ENCODE data around the gene UCHL1.
"Not testable (repeated sequence)": the region's sequence is repeated elsewhere in the genome, so short reads cannot be mapped to it uniquely, and the experiment has no call there.

UCHL1 gene

DNA sequence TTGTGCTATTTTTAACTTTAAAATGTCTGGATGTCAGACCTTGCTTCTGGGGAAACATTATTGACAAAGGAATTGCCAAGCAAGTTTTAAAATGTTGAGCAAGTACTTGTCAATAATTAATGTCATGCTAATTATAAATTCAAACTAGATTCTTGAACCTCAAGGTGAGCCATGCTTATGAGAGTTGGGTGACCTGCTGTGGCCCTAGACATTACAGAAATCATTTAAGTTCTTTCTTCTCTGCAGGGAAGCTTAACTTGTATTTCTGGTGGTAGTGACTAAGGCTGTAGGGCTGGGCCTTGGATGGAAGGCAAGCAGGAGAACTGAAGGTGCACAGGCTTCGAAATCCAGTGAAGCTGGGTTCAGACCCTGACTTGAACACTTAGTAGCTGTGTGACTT, 14.8 kb upstream of the UCHL1 start:
- no peak for DNase-seq

- DNase-seq = no peak
These were observed 10.7 kb upstream of the UCHL1 start for GRCh38 chr4:41245983-41246382.

DNA sequence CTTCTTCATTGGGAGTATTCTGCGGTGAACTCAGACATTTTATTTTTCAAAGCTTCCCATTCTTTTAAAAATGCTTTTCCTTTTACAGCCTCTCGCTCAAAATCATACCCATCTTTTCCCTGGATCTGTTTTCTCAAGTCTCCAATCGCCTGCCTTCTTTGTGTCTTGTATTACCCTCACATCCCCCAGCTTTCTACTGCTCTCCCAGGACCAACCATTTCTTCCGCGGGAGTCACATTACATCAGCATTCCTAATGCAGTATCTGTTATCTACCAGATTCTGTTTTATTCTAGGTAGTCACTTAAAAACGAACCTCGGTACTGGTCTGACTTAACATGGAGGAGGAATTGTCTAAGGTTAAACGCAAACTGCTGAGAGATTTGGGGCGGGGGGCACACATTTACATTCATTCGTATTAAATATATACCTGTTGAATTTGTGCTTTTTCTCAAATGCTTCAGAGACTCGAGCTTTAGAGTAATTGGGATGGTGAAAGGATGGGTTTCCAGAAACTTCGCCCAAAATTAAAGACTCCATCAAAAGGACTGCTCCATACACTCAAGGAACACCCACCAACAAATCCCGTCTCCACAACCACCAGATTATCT, 493 bp upstream of the UCHL1 start:
- DNase-seq = no peak

DNA sequence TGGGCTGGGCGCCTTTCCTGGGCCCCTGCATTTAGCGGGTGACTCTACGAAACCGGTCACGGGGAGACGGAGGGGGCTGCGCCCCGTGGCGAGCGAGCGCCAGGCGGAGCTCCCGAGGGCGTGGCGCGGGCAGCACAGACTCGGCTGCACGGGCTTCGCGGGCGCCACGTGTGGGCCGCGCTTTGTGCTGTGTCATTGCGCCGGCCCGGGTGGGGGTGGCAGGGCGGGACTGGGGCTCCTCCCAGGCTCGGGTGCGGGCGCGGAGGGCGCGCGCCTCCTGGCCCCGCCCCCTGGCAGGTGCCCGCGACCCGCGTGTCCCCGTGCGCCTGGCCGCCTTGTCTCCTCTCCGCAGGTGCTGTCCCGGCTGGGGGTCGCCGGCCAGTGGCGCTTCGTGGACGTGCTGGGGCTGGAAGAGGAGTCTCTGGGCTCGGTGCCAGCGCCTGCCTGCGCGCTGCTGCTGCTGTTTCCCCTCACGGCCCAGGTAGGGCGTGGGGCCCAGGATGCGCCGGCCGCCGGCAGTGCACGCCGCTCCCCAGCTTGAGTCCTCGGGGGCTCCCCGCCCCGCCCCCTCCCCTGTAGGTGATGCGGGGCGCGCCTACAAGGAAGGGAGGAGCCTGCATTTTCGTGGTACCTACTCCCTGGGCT, 651 bp downstream of the UCHL1 start:
- DNase-seq = no peak

DNA sequence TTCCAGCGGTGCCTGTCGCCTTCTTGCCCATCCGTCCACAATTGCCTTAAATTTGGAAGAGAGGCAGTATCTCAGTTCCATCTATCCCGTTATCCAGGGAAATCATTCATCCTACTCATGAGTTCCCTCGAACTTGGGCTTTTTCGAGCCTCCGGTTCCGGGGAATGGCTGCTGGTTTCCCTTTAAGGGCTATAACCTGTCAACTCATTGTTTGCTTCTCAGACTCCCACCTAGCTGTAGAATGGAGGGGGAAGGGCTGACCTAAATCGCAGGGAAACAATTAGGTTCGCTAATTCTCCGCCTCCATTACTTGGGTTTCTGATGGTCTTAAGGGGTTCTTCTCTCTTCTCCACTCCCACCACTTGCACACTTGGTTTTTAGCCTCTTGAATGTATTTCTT, 1.2 kb downstream of the UCHL1 start:
- DNase-seq = no peak

GRCh38 chr4:41258783-41259182, 2.1 kb downstream of the UCHL1 start:
- no peak for DNase-seq

- no peak for DNase-seq
These were observed 3.5 kb downstream of the UCHL1 start for GRCh38 chr4:41260116-41260733.

- no peak for DNase-seq
These were observed 5.5 kb downstream of the UCHL1 start for GRCh38 chr4:41262198-41262597.

DNA sequence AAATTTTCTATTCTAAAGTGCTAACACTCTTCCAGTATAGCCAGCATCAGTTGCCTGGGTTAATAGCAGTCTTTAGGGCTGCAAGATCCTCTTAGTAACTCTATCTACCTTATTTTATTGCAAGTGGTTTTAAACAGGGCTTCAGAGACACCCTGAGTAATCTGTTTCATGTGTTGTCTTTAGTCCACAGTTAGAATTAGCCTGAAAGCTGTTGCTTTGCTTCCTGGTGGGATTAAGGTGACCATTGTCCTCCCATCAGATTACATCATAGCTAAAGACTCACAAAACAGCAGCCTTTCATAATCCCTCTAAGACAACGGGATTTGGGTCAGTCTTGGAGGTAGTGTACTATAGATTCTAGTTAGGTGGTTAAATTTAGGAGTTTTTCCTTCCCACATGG, 7.5 kb downstream of the UCHL1 start:
- no peak for DNase-seq

- no peak for DNase-seq
These were observed 11.3 kb downstream of the UCHL1 start for GRCh38 chr4:41267997-41268396.

- DNase-seq = no peak
These were observed 12.2 kb downstream of the UCHL1 start for GRCh38 chr4:41268721-41269517.

DNA sequence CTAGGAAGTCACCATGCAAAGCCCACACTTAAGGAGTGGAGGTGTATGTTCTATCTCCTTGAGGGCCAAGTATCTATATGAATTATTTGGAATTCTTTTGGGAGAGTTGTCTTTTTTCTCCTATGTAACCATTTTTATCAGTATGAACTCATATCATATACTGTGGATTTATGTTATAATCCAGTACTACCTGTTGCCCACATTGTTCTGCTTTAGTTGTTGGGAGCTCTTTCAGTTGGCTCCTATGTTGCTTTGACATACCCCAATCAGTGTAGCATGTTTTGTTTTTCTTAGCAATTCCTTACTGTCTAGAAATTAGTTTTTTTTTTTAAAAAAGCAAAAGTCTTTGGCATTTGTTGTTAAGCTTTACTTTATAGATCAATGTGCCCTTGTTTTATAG, 13.0 kb downstream of the UCHL1 start:
- DNase-seq = no peak

DNA sequence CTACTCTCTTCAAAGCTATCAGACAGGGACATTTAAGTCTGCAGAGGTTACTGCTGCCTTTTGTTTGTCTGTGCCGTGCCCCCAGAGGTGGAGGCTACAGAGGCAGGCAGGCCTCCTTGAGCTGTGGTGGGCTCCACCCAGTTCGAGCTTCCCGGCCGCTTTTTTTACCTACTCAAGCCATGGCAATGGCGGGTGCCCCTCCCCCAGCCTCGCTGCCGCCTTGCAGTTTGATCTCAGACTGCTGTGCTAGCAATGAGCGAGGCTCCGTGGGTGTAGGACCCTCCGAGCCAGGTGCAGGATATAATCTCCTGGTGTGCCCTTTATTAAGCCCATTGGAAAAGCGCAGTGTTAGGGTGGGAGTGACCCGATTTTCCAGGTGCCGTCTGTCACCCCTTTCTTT, 19.2 kb downstream of the UCHL1 start:
- not testable (repeated sequence) for DNase-seq

DNA sequence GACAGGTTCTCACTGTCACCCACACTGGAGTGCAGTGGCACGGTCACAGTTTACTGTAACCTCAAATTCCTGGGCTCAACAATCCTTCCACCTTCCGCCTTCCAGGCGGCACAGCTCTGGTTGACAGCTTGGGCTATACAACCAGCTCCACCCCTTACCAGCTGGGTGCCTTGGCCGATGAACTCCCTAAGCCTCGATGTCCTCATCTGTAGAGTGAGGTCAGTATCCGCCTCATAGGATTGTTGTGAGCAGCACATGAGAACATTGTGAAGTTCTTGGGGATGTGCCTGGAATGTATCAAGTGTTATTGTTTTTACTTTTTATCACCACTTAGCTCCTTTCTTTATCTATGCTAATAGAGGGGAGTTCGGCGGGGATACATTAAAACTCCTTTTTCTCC, 23.3 kb downstream of the UCHL1 start:
- DNase-seq = no peak

DNA sequence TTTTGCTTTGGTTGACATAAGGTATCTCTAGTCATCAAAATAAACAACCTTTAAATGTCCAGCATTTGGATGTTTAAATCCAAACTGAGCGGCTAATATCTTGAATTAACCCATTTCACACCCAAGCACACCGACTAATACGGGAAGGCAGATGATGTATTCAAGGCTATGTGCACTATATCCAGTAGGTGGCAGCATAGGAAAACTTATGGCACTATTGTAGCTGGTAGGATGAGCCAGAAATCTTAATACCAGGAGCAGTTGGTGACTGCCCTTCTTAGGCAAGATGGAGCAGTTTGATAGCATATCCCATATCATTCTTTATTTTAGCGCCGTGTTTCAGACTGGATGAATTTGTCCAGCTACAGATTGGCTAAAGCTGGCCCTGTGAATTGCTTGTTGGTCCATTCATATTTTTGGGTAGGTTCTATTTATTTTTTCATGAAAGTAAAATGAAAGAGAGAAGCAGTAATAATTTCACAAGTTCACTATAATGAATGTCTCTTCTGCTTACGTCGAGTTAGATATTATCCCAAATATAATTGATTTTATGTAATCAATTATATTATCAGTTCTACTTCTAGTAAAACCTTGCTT, 24.4 kb downstream of the UCHL1 start:
- DNase-seq = no peak

GRCh38 chr4:41282366-41282765, 25.6 kb downstream of the UCHL1 start:
- no peak for DNase-seq

- no peak for DNase-seq
These were observed 28.6 kb downstream of the UCHL1 start for GRCh38 chr4:41285202-41285863.

- no peak for DNase-seq
These were observed 29.1 kb downstream of the UCHL1 start for GRCh38 chr4:41285864-41286235.

- DNase-seq = no peak
These were observed 30.3 kb downstream of the UCHL1 start for GRCh38 chr4:41287005-41287404.

- DNase-seq = no peak
These were observed 31.1 kb downstream of the UCHL1 start for GRCh38 chr4:41287852-41288251.

DNA sequence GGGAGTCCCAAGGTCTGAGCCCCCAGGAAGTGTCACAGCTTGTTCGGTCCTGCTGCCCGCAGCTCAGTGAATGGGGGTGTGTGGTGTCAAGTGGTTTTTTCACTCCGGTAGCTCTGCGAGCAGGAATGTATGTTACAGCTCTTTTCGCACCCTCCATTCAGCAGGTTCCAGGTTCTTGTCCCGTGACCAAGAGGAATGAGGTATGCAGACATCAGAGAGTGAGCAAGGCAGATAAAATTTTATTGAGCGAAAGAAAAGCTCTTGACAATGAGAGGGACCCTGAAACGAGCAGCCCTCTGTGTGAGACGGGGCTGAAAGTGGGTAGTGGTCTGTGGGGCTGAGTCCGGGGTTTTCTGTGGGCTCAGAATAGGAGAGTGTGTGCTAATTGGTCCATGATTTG, 31.5 kb downstream of the UCHL1 start:
- no peak for DNase-seq

- no peak for DNase-seq
These were observed 33.8 kb downstream of the UCHL1 start for GRCh38 chr4:41290479-41290878.

Data from activated naive CD4-positive, alpha-beta T cell (primary cell).